ENCODE measurements around the gene ST7.

GRCh38 chr7:117230276-117231046, 277.2 kb downstream of the ST7 start:
- TF ChIP-seq ZFP3 (CRISPR knock-in tag; IDR thresholded peaks at IDR 0.05), result no peak
- TF ChIP-seq ARNTL (CRISPR knock-in tag; IDR thresholded peaks at IDR 0.05; ENCODE audit: borderline replicate concordance, low read depth), result no peak
- TF ChIP-seq PATZ1 (CRISPR knock-in tag; IDR thresholded peaks at IDR 0.05; ENCODE audit: borderline replicate concordance), result no peak

Measured in SK-N-SH treated with all-trans-retinoic acid at 6 μM for 48 hours (cell line).